M059J (cell line): ENCODE data around the gene P2RY12. TPM values are rescaled to one million over a fixed set of nuclear protein-coding genes. Genes with fewer than 3 reads are reported as not detected.
A peak's percentile ranks its signal among the peaks of the same experiment; 100 is the strongest.
"Not testable (repeated sequence)": the region's sequence is repeated elsewhere in the genome, so short reads cannot be mapped to it uniquely, and the experiment has no call there.

Experiments
- DNase-seq: peaks from one replicate; pipeline ENCODE4 v3.0.0-alpha.2; 2012; ENCODE audit warnings: low read depth
- total RNA-seq: library from RNA; depleted of rRNA; stranded (reverse); fragments of >200 nt; shearing (Covaris generic); gene quantifications from 2 replicates; pipeline ENCODE4 v1.2.3, GENCODE V29; 2014

P2RY12 gene
- total RNA-seq, 1 experiment from 2014 or later: not detected

- DNase-seq: peak; percentile 66
These were observed 8.7 kb upstream of the P2RY12 start for GRCh38 chr3:151393146-151393830.

GRCh38 chr3:151392191-151392590 lies 7.6 kb upstream of the P2RY12 start:
- DNase-seq: not testable (repeated sequence)

GRCh38 chr3:151391720-151392119 lies 7.2 kb upstream of the P2RY12 start:
- no peak for DNase-seq

- no peak for DNase-seq
These were observed 3.3 kb upstream of the P2RY12 start for GRCh38 chr3:151387842-151388241.

- DNase-seq: no peak
These were observed 2.9 kb upstream of the P2RY12 start for GRCh38 chr3:151387432-151387831.

- peak; percentile 37 for DNase-seq
These were observed 1.5 kb upstream of the P2RY12 start for GRCh38 chr3:151386056-151386455.

- no peak for DNase-seq
These were observed 597 bp downstream of the P2RY12 start for GRCh38 chr3:151383956-151384355.

- DNase-seq: no peak
These were observed 1.4 kb downstream of the P2RY12 start for GRCh38 chr3:151383111-151383510.

- DNase-seq: no peak
These were observed 1.9 kb downstream of the P2RY12 start for GRCh38 chr3:151382671-151383070.

- peak; percentile 45 for DNase-seq
These were observed 5.3 kb downstream of the P2RY12 start for GRCh38 chr3:151379083-151379734.

- DNase-seq: no peak
These were observed 6.7 kb downstream of the P2RY12 start for GRCh38 chr3:151377768-151378385.

- DNase-seq: peak; percentile 29
These were observed 12.3 kb downstream of the P2RY12 start for GRCh38 chr3:151372063-151372820.

GRCh38 chr3:151371526-151371925 lies 13.0 kb downstream of the P2RY12 start:
- DNase-seq: no peak

GRCh38 chr3:151367448-151367847 lies 17.1 kb downstream of the P2RY12 start:
- DNase-seq: peak; percentile 11

GRCh38 chr3:151366993-151367392 lies 17.6 kb downstream of the P2RY12 start:
- DNase-seq: no peak

- no peak for DNase-seq
These were observed 21.8 kb downstream of the P2RY12 start for GRCh38 chr3:151362751-151363174.

- no peak for DNase-seq
These were observed 27.1 kb downstream of the P2RY12 start for GRCh38 chr3:151357463-151357850.

GRCh38 chr3:151356794-151357462 lies 27.6 kb downstream of the P2RY12 start:
- no peak for DNase-seq

GRCh38 chr3:151351648-151352047 lies 32.9 kb downstream of the P2RY12 start:
- no peak for DNase-seq

- DNase-seq: peak; percentile 9
These were observed 33.3 kb downstream of the P2RY12 start for GRCh38 chr3:151351219-151351618.

- DNase-seq: no peak
These were observed 33.9 kb downstream of the P2RY12 start for GRCh38 chr3:151350656-151351055.

GRCh38 chr3:151347432-151347831 lies 37.1 kb downstream of the P2RY12 start:
- no peak for DNase-seq
